HCT116 (cell line): ENCODE data around the gene CNGA1. TPM values are rescaled to one million over a fixed set of nuclear protein-coding genes. Genes with fewer than 3 reads are reported as not detected.

Experiments used
- ATAC-seq: fragments of 200-7000 bp; cut with Tn5 transposase; 2 replicates; pipeline ENCODE4 v1.9.1; 2020; ENCODE audit warnings: mild to moderate bottlenecking, moderate library complexity
- BruUV-seq: library from RNA; stranded (reverse); fragments of 400-500 nt; replicated peaks from 2 replicates; lab custom pipeline; 2021; lab: Mats Ljungman, UMichigan
- CTCF ChIA-PET: fragments of 300-600 bp; sonication (Branson Sonifier 250); formaldehyde crosslinking; loops from one replicate; lab custom pipeline; 2021; ENCODE audit warnings: antibody characterized with exemption; lab: Charles Lee
- POLR2A ChIA-PET: fragments of 300-600, 350-600 bp; sonication (Branson Sonifier 250); formaldehyde crosslinking; loops from one replicate; lab custom pipeline; 2021; ENCODE audit warnings: antibody characterized with exemption; lab: Charles Lee
- RAD21 ChIA-PET, 2 experiments: fragments of 300-600 bp; sonication (Branson Sonifier 250); formaldehyde crosslinking; loops; one replicate each; lab custom pipeline; 2023; ENCODE audit warnings: low total read pairs in 2 of 2; ENCODE audit not compliant: uncharacterized antibody in 2 of 2, unreplicated experiment in 2 of 2, low non-redundant PET in 1 of 2; lab: Charles Lee
- DNase-seq: peaks from one replicate; pipeline ENCODE4 v3.0.0-alpha.2; 2010; ENCODE audit warnings: low read depth, low spot score
- H2AFZ ChIP-seq: fragments of 200-600 bp; shearing (Covaris generic), sonication (generic); 2 replicates; pipeline ENCODE4 v1.6.1; 2017; ENCODE audit warnings: low read depth, mixed run types, mixed read lengths, antibody characterized with exemption, low read length; ENCODE audit not compliant: poor library complexity, severe bottlenecking
- H3K27ac ChIP-seq: 2 replicates; pipeline ENCODE4 v1.5.1; 2012; ENCODE audit warnings: low read depth, low read length
- H3K27me3 ChIP-seq: fragments of 200-600 bp; sonication (generic); 2 replicates; pipeline ENCODE4 v1.6.1; 2016; ENCODE audit warnings: mixed run types, low read length, mixed read lengths; ENCODE audit not compliant: insufficient read depth
- H3K36me3 ChIP-seq, 2 experiments: fragments of 200-500 bp in 1 of 2; fragments of 200-600 bp in 1 of 2; sonication (Bioruptor generic) in 1 of 2; sonication (generic) in 1 of 2; 2 replicates each; pipeline versions ENCODE4 v1.5.1 to v1.6.1; 2014 to 2016; ENCODE audit warnings: low read length in 2 of 2, inconsistent platforms in 1 of 2, mixed read lengths in 1 of 2, mixed run types in 1 of 2; ENCODE audit not compliant: insufficient read depth in 2 of 2, control insufficient read depth in 1 of 2
- H3K4me1 ChIP-seq, 2 experiments: fragments of 200-600 bp in 1 of 2; sonication (generic) in 1 of 2; 2 replicates each; pipeline versions ENCODE4 v1.5.1 to v1.6.1; 2012 to 2017; ENCODE audit warnings: low read length in 2 of 2, inconsistent platforms in 1 of 2, mild to moderate bottlenecking in 1 of 2, mixed read lengths in 1 of 2, mixed run types in 1 of 2, moderate library complexity in 1 of 2; ENCODE audit not compliant: insufficient read depth in 2 of 2, control insufficient read depth in 1 of 2
- H3K4me2 ChIP-seq: fragments of 200-600 bp; sonication (generic); 2 replicates; pipeline ENCODE4 v1.6.1; 2017; ENCODE audit warnings: mixed run types, low read length, mixed read lengths
- H3K4me3 ChIP-seq, 2 experiments: fragments of 200-600 bp in 1 of 2; sonication (generic) in 1 of 2; replicated peaks in 1 of 2; 2 replicates each; pipeline ENCODE4 v1.5.1; 2011 to 2016; ENCODE audit warnings: low read length in 2 of 2, control low read depth in 1 of 2, low read depth in 1 of 2, mild to moderate bottlenecking in 1 of 2, mixed read lengths in 1 of 2, mixed run types in 1 of 2
- H3K79me2 ChIP-seq: fragments of 200-600 bp; sonication (generic); 2 replicates; pipeline ENCODE4 v1.6.1; 2017; ENCODE audit warnings: mild to moderate bottlenecking, mixed run types, low read length, moderate library complexity, mixed read lengths; ENCODE audit not compliant: insufficient read depth
- H3K9ac ChIP-seq: fragments of 200-600 bp; sonication (generic); 2 replicates; pipeline ENCODE4 v1.6.1; 2016; ENCODE audit warnings: low read length, mixed read lengths
- H3K9me2 ChIP-seq: fragments of 200-600 bp; sonication (generic), shearing (Covaris generic); 2 replicates; pipeline ENCODE4 v1.6.1; 2017; ENCODE audit warnings: mixed run types, mild to moderate bottlenecking, moderate library complexity; ENCODE audit not compliant: insufficient read depth
- H3K9me3 ChIP-seq, 2 experiments: fragments of 200-500 bp in 1 of 2; fragments of 200-600 bp in 1 of 2; sonication (Bioruptor generic) in 1 of 2; sonication (generic) in 1 of 2; 2 replicates each; pipeline ENCODE4 v1.6.1; 2014 to 2017; ENCODE audit warnings: low read length in 2 of 2, mixed read lengths in 2 of 2, inconsistent platforms in 1 of 2, low read depth in 1 of 2, mild to moderate bottlenecking in 1 of 2, mixed run types in 1 of 2, moderate library complexity in 1 of 2; ENCODE audit not compliant: control insufficient read depth in 1 of 2, insufficient read depth in 1 of 2
- H4K20me1 ChIP-seq: fragments of 200-600 bp; sonication (generic), shearing (Covaris generic); 2 replicates; pipeline ENCODE4 v1.6.1; 2017; ENCODE audit warnings: mixed run types, mild to moderate bottlenecking, moderate library complexity; ENCODE audit not compliant: insufficient read depth
- CBX3 ChIP-seq: IDR thresholded peaks from 2 replicates; pipeline ENCODE4 v1.6.1; 2012; ENCODE audit warnings: low read depth
- CEBPB ChIP-seq: IDR thresholded peaks from 2 replicates; pipeline ENCODE4 v1.6.1; 2012; ENCODE audit warnings: low read depth
- EGR1 ChIP-seq: IDR thresholded peaks from 2 replicates; pipeline ENCODE4 v1.6.1; 2012; ENCODE audit warnings: low read depth
- ELF1 ChIP-seq: IDR thresholded peaks from 2 replicates; pipeline ENCODE4 v1.6.1; 2012; ENCODE audit warnings: low read depth, borderline replicate concordance
- EZH2phosphoT487 ChIP-seq: fragments of 200-600 bp; IDR thresholded peaks from 2 replicates; pipeline ENCODE4 v1.6.1; 2018; ENCODE audit warnings: antibody characterized with exemption, borderline replicate concordance
- FOSL1 ChIP-seq: IDR thresholded peaks from 2 replicates; pipeline ENCODE4 v1.6.1; 2012; ENCODE audit warnings: low read depth
- JUND ChIP-seq: IDR thresholded peaks from 2 replicates; pipeline ENCODE4 v1.6.1; 2012
- POLR2AphosphoS5 ChIP-seq: IDR thresholded peaks from 2 replicates; pipeline ENCODE4 v1.6.1; 2011; ENCODE audit warnings: mild to moderate bottlenecking, low read depth, low read length, moderate library complexity
- RAD21 ChIP-seq: IDR thresholded peaks from 2 replicates; pipeline ENCODE4 v1.6.1; 2012; ENCODE audit warnings: low read depth, mild to moderate bottlenecking
- SP1 ChIP-seq: IDR thresholded peaks from 2 replicates; pipeline ENCODE4 v1.6.1; 2012; ENCODE audit warnings: low read depth
- SRF ChIP-seq: IDR thresholded peaks from 2 replicates; pipeline ENCODE4 v1.6.1; 2012; ENCODE audit warnings: low read depth
- YY1 ChIP-seq: IDR thresholded peaks from 2 replicates; pipeline ENCODE4 v1.6.1; 2011; ENCODE audit warnings: low read length, low read depth, moderate library complexity, mild to moderate bottlenecking; ENCODE audit not compliant: insufficient replicate concordance; ENCODE audit errors: extremely low read depth
- intact Hi-C: fragments of 100-400 bp; cut with micrococcal nuclease; formaldehyde crosslinking; loops from 2 replicates; pipeline ENCODE4 v1.10.0; 2022
- total RNA-seq: library from RNA; stranded (reverse); gene quantifications from one replicate; pipeline ENCODE4 v1.2.1, GENCODE V29; 2021; ENCODE audit not compliant: unreplicated experiment
- TF ChIP-seq, protein P1 (sequence below): IDR thresholded peaks from 2 replicates; pipeline ENCODE4 v1.6.1; 2012; ENCODE audit warnings: low read depth

The CNGA1 gene
- total RNA-seq, 1 experiment from 2014 or later: 2.1 TPM

GRCh38 chr4:47972181-47972580, 44.3 kb downstream of the CNGA1 start:
- H3K4me3 ChIP-seq: no peak overlapping the region
- intact Hi-C loops: no loop called here
- no TSS peak for BruUV-seq
- ChIA-PET RAD21 (no interaction called here), CTCF (no interaction called here), POLR2A (no interaction called here)
- DNase-seq (no peak), ATAC-seq (no peak)
- TF ChIP-seq EZH2phosphoT487 (no peak), SRF (no peak)
- no peaks in the 10 kb centered on the region for H4K20me1 ChIP-seq
- no peaks in the 10 kb centered on the region for H3K9me2 ChIP-seq
- H3K4me2 ChIP-seq: no peak overlapping the region
- H2AFZ ChIP-seq: no peak overlapping the region
- no peaks in the 10 kb centered on the region for H3K9me3 ChIP-seq
- no peaks in the 10 kb centered on the region for H3K36me3 ChIP-seq
- H3K27ac ChIP-seq: no peak overlapping the region
- no peaks in the 10 kb centered on the region for H3K27me3 ChIP-seq
- H3K4me1 ChIP-seq: no peaks in the 10 kb centered on the region
- H3K79me2 ChIP-seq: no peaks in the 10 kb centered on the region
- H3K9ac ChIP-seq: no peak overlapping the region

GRCh38 chr4:47968847-47969246, 47.6 kb downstream of the CNGA1 start:
- ATAC-seq (no peak), DNase-seq (no peak)
- Histone ChIP-seq H3K4me2 (no peak overlapping the region), H3K9me2 (0 out of 2 replicates have a peak, but pooled peaks cover 3% of the 10 kb centered on the region), H3K4me1 (no peaks in the 10 kb centered on the region), H3K79me2 (no peaks in the 10 kb centered on the region), H2AFZ (no peak overlapping the region), H4K20me1 (no peaks in the 10 kb centered on the region), H3K27ac (no peak overlapping the region), H3K4me3 (no peak overlapping the region), H3K27me3 (no peaks in the 10 kb centered on the region), H3K9ac (no peak overlapping the region), H3K9me3 (no peaks in the 10 kb centered on the region), H3K36me3 (no peaks in the 10 kb centered on the region)
- RAD21 ChIA-PET: no interaction called here
- intact Hi-C loops: no loop called here
- BruUV-seq: no TSS peak
- TF ChIP-seq EGR1: no peak
- no peak for TF ChIP-seq CBX3
- no peak for TF ChIP-seq FOSL1
- TF ChIP-seq ELF1: no peak
- TF ChIP-seq EZH2phosphoT487: no peak
- TF ChIP-seq, protein P1, sequence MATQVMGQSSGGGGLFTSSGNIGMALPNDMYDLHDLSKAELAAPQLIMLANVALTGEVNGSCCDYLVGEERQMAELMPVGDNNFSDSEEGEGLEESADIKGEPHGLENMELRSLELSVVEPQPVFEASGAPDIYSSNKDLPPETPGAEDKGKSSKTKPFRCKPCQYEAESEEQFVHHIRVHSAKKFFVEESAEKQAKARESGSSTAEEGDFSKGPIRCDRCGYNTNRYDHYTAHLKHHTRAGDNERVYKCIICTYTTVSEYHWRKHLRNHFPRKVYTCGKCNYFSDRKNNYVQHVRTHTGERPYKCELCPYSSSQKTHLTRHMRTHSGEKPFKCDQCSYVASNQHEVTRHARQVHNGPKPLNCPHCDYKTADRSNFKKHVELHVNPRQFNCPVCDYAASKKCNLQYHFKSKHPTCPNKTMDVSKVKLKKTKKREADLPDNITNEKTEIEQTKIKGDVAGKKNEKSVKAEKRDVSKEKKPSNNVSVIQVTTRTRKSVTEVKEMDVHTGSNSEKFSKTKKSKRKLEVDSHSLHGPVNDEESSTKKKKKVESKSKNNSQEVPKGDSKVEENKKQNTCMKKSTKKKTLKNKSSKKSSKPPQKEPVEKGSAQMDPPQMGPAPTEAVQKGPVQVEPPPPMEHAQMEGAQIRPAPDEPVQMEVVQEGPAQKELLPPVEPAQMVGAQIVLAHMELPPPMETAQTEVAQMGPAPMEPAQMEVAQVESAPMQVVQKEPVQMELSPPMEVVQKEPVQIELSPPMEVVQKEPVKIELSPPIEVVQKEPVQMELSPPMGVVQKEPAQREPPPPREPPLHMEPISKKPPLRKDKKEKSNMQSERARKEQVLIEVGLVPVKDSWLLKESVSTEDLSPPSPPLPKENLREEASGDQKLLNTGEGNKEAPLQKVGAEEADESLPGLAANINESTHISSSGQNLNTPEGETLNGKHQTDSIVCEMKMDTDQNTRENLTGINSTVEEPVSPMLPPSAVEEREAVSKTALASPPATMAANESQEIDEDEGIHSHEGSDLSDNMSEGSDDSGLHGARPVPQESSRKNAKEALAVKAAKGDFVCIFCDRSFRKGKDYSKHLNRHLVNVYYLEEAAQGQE: no peak
- no peak for TF ChIP-seq JUND
- no peak for TF ChIP-seq YY1
- TF ChIP-seq POLR2AphosphoS5: no peak
- TF ChIP-seq CEBPB: no peak
- TF ChIP-seq SP1: no peak
- TF ChIP-seq RAD21: no peak
- POLR2A ChIA-PET: no interaction called here
- CTCF ChIA-PET: no interaction called here
